Islet of Langerhans (tissue), 1 donor: ENCODE results near the gene FKBP8.

Experiments used
- FAIRE-seq: peaks from one replicate; lab custom pipeline; 2011; peaks lifted over from hg19 to GRCh38; lab: Jason Lieb, UNC

Gene FKBP8

DNA sequence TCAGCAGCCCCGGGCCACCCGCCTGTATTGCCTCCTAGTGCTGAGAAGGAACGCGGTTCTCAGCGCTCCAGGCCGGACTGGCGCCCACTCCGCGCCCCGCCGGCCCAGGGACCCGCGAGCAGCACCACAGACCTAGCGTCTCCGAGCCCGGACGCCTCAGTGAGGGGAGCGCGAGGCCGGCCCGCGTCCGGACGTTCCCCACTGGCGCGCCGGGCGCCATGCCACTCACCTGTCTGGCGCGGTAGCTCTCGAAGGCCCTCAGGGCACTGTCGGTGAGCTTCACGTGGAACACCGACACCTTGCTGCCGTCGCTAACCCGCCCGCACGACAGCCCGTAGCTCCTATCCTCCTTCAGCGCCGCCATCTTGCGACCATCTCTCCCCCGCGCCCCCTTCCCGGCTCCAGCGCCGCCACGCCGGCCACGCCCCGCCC lies 21.7 kb downstream of the FKBP8 start, which contains the start of gene ELL:
TSS of gene ELL (minus strand) at position 379 of the 432 bp plus-strand sequence. CDS start at position 364, 15 bp downstream.
- FAIRE-seq: no peak

GRCh38 chr19:18520848-18521691 lies 22.3 kb downstream of the FKBP8 start:
- FAIRE-seq: no peak

- FAIRE-seq: no peak
Measured at GRCh38 chr19:18519962-18520847, 23.2 kb downstream of the FKBP8 start.

GRCh38 chr19:18518639-18519038 lies 24.7 kb downstream of the FKBP8 start:
- no peak for FAIRE-seq

- FAIRE-seq: no peak
Measured at GRCh38 chr19:18517606-18518005, 25.8 kb downstream of the FKBP8 start.

DNA sequence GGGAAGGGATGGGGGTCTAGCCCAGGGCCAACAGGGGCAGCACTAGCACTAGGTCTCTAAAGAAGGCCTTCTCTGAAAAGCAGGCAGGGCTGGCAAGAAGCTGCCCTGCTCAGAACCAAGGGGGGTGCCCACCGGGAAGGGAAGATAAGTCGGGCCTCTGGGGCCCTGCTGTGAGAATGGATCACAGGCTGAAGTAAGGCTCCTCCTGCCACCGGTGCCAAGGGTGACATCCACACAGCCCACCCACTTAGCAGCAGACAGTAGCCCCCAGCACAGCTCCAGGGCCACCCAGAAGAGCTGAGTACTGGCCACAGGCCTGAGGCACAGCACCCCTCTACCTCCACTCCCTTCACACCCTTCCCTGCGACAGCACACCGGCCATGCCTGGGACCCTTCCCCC lies 27.4 kb downstream of the FKBP8 start:
- FAIRE-seq: no peak

DNA sequence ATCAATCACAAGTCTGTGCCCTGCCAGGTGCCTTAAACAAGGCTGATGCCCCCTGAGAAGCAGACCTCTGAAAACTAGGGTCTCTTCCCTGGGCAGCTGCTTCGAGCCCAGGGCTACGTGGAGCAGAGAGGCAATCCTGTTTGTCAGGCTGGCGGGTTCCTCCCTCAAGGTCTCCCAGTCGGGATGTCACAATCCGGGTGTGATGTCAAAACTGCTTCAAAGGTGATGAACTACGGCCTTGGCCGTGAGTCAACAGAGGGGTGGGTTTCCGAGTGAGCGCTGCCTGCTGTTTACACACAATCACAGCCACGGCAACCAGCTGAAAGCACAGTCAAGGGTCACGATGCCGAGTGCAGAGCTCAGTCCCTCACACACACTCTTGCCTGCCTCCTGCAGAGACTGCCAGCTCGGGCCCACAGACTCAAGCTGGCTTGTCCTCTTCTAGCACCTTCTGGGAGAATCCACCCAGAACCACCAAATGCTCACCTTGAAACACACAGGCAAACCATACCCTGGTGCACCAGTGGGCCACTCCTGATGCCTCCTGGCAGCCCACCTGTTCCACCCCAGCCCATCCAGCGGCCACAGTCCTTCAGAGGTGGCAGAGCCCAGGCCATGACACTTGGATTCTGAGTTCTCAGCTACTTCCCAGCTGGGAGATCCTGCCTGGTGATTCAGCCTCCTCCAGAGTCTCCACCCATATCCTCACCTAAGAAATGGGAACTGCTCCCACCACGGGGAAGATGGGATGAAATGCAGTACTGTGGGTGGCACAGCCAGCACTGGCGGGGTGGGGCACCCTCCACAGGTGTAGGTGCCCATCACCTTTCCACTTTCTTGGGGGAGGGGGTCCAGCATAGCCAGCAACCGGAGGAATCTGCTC lies 28.3 kb downstream of the FKBP8 start:
- no peak for FAIRE-seq

- FAIRE-seq: no peak
Measured at GRCh38 chr19:18513868-18514267, 29.5 kb downstream of the FKBP8 start.

- no peak for FAIRE-seq
Measured at GRCh38 chr19:18510216-18510615, 33.2 kb downstream of the FKBP8 start.

GRCh38 chr19:18508585-18508984 lies 34.8 kb downstream of the FKBP8 start:
- no peak for FAIRE-seq

GRCh38 chr19:18507727-18508440 lies 35.5 kb downstream of the FKBP8 start:
- no peak for FAIRE-seq

- no peak for FAIRE-seq
Measured at GRCh38 chr19:18507021-18507726, 36.2 kb downstream of the FKBP8 start.

GRCh38 chr19:18506101-18506930 lies 37.1 kb downstream of the FKBP8 start:
- no peak for FAIRE-seq

DNA sequence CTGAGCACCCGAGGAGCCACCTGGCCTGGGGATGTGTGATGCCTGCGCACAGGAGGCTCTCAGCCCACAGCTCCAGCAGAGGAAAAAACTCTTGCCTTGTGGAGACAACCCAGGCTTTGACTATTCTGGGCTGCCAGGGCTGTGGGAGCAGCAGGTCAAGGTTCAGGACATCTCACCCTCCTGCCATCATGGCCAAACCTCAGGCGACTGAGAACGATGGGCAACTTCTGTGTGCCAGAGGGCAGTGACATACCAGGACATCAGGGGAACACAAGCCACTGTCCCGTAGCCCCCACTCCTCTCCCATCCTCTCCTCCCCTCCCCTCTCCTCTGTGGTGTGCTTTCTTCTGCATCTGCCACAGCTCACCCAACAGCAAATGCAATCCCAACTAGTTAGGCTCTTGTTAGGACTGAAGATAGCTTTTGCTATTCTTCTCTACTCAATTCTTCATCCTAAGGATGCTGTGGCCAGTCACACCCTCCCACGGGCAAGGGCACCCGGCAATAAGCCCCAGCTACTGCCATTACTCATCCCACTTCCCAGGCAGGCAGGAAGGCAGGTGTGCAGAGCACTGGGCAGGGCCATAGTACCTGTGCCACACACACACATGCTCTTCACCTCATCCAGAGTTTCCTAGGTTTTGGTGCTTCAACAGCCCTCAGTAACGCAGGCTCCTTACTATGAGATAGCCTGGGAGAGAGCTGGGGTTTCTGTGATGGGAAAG lies 38.3 kb downstream of the FKBP8 start:
- FAIRE-seq: no peak

- FAIRE-seq: no peak
Measured at GRCh38 chr19:18503971-18504885, 39.1 kb downstream of the FKBP8 start.

DNA sequence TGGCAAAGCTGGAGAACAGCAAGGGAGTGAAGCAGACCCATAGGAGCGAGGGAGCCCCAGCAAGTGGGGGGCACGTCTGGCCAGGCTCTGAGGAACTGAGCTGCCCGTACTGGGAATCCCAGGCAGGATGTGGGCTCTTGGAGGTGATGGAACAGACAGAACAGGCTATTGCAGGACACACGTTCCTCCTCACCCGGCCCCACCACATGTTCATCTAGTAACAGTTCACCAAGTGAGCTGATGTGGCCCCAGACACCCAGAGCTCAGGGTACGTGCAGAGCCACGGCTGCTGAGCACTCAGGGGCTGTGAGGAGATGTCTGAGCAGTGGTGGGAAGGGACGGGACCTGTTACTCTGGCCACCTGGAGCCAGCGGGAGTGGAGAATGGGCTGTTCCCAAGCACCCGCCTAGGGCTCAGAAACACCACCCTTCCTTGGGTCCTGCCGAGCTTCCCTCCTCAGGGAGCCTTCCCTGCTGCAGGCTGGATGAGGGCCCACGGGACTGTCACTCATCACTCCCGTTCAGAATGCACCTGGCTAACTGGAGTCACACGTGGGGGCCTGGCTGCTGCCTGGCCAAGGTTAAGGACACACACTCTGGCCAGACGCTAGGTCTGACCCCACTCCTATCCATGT lies 39.9 kb downstream of the FKBP8 start:
- no peak for FAIRE-seq

DNA sequence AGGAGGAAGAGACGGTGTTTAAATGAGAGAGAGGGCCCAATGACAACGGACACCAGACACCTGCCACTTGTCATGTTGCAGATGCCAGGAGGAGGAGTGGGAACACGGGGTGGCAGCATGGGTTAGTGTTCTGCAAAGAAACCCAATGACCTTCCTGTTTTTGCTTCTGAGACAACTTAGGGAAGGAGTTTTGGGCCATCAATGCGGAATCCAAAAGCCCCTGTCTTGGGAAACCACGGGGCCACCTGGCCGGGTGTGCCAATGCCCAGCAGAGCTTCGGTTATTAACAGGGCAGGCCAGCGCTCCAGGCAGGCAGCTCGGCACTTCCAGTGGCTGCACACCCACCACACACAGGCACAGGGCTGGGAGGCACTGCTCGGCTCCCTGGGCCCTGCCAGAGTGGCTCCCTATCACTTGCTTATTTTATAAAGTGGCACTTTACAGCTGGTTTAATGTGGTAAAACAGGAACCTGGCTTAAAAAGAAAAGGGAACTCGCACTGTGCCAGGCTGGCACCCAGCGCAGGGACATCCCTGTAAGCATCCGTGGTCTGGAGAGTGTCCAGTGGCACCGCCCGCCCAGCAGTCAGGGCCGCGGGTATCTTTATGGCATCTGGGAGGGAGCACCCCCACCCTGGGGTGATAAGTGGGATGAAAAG lies 40.6 kb downstream of the FKBP8 start:
- no peak for FAIRE-seq
